Gastroesophageal sphincter (tissue), 3 donors: ENCODE results near the gene AURKAIP1.

ENCODE experiments used
- CTCF ChIP-seq, 4 experiments: fragments of 200-600 bp in 2 of 4; fragments of 450-650 bp in 2 of 4; sonication (generic) in 1 of 4; IDR thresholded peaks; one replicate each; pipeline ENCODE4 v1.5.1; 2017 to 2019; ENCODE audit warnings: antibody characterized with exemption in 4 of 4, mild to moderate bottlenecking in 2 of 4, moderate library complexity in 2 of 4
- EP300 ChIP-seq: sonication (generic); formaldehyde crosslinking; IDR thresholded peaks from one replicate; pipeline ENCODE4 v1.6.1; 2017; ENCODE audit warnings: antibody characterized with exemption, mild to moderate bottlenecking
- POLR2A ChIP-seq, 2 donors: fragments of 450-650 bp; IDR thresholded peaks; one replicate each; pipeline ENCODE4 v1.6.1; 2017; ENCODE audit warnings: antibody characterized with exemption in 2 of 2, mild to moderate bottlenecking in 2 of 2, moderate library complexity in 1 of 2
- POLR2AphosphoS5 ChIP-seq: sonication (generic); formaldehyde crosslinking; IDR thresholded peaks from one replicate; pipeline ENCODE4 v1.6.1; 2017; ENCODE audit warnings: antibody characterized with exemption

GRCh38 chr1:1394116-1394515 lies 19.1 kb upstream of the AURKAIP1 start:
- TF ChIP-seq CTCF (IDR thresholded peaks at IDR 0.05): no peak
- TF ChIP-seq POLR2AphosphoS5: no peak
- no peak for TF ChIP-seq POLR2A (IDR thresholded peaks at IDR 0.05)
- TF ChIP-seq EP300: no peak
